ENCODE measurements around the gene STK32B.
"Not testable (repeated sequence)": the region's sequence is repeated elsewhere in the genome, so short reads cannot be mapped to it uniquely, and the experiment has no call there.

Gene STK32B

DNA sequence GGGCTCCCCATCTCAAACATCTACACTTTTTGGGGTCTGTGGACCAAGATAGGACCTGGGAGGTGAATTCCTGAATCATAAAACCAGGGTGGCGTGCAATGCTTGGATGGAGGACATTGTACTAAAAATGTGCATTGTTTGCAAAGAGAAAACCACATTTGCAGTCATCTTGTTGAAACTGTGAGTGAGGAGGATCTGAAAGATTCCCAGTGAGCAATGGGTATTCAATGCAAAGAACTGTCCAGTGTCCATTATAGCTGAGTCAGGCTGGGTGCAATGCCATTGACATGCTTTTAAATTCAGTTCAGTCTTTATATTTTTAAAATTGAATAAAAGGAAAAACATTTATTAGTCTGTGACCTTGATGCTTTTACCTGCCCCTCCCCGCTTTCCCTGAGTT, 215.7 kb downstream of the STK32B start:
- DNase-seq (ENCODE audit: low spot score): no peak

DNA sequence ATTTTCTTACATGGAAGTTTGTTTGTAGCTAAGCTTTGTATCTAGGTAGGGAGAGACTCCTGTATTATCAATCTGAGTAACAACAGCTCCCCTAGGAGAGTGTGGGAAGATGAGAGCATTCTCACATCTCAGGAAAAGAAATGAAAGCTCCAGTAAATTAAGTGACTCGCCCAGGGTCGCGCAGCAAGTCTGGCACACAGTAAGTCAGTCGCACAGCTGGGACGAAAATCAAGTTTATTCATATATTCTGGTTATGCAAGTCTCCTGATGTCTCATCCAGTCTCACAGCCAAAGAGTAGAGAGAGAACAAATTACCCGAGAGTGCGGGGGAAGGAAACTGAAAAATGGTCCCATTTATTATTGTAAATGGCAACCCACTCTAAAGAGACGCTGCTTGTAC, 216.1 kb downstream of the STK32B start:
- no peak for DNase-seq (ENCODE audit: low spot score)

DNA sequence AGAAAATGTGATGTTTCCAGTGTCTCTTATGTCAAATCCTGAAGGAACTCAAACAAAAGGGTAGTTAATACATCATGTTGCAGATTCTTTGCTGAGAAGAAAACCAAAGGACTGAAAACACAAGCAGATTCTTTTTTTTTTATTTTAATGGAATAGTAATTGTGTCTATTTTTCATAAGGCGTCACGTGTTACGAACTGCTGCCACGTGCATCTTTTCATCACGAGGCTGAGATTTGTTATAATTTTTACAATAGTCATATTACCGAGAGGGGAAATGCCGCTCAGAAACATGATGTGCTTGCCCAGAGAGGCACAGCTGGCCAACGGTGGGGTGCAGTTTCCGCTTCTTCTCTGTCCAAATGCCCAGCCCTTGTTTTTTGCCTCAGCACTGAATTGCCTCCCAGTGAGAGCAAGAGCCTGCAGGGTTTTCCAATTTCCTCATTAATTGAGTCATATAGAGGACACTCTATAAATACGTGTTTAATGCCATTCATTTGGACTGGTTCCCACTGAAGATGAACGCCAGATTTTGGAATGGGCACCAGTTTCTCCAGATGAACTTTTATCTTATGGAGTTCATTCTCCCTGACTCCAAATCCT, 225.3 kb downstream of the STK32B start:
- no peak for DNase-seq (ENCODE audit: low spot score)

GRCh38 chr4:5277079-5277478, 225.8 kb downstream of the STK32B start:
- DNase-seq (ENCODE audit: low spot score): no peak

GRCh38 chr4:5278213-5278612, 226.9 kb downstream of the STK32B start:
- DNase-seq (ENCODE audit: low spot score): no peak

DNA sequence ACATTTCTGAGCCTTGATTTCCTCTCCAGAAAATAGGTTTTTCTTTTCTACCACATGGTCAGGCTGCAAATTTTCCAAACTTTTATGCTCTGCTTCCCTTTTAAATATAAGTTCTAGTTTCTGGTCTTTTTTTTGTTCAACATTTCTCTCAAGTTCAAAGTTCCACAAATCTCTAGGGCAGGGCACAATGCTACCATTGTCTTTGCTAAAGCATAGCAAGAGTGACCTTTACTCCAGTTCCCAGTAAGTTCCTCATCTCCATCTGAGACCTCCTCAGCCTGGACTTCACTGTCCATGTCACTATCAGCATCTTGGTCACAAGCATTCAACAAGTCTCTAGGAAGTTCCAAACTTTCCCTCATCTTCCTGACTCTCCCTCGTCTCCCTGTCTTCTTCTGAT, 228.8 kb downstream of the STK32B start:
- DNase-seq (ENCODE audit: low spot score): not testable (repeated sequence)

DNA sequence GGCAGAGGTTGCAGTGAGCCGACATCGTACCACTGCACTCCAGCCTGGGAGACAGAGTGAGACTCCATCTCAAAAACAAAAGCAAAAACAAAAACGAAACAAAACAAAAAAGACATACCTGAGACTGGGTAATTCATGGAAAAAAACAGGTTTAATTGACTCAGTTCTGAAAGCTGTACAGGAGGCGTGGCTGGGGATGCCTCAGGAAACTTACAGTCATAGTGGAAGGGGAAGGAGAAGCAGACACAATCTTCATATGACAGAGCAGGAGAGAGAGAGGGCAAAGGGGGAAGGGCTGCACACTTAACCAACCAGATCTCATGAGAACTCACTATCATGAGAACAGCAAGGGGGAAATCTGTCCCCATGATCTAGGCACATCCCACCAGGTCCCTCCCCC, 229.5 kb downstream of the STK32B start:
- DNase-seq (ENCODE audit: low spot score): no peak

GRCh38 chr4:5283837-5284236, 232.6 kb downstream of the STK32B start:
- no peak for DNase-seq (ENCODE audit: low spot score)

DNA sequence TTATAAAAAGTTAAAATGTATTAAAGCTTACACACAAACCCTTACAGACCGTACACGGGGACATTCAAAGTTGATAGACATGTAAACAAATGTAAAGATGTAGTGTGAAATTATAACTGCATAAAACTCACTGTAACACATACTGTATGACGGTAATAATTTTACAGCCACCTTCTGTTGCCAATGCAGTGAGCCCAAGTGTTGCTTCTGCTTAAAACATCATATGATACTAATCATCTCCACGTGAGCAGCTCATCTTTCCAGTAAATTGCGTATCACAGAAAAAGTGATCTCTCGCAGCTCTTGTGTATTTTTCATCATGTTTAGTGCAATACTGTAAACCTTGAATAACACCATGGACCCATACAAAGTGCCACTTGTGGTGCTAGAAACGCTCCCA, 233.2 kb downstream of the STK32B start:
- no peak for DNase-seq (ENCODE audit: low spot score)

DNA sequence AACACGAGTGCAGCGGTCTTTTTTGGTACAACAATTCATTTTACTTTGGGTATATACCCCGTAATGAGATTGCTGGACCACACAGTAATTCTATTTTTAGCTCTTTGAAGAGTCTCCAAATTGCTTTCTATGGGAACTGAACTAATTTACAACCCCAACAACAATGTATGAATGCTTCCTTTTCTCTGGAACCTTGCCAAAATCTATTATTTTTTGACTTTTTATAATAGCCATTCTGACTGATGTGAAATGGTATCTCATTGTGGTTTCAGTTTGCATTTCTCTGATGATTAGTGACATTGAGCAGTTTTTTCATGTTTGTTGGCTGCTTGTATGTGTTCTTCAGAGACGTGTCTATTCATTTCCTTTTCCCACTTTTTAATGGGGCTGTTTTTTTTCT, 240.8 kb downstream of the STK32B start:
- no peak for DNase-seq (ENCODE audit: low spot score)

DNA sequence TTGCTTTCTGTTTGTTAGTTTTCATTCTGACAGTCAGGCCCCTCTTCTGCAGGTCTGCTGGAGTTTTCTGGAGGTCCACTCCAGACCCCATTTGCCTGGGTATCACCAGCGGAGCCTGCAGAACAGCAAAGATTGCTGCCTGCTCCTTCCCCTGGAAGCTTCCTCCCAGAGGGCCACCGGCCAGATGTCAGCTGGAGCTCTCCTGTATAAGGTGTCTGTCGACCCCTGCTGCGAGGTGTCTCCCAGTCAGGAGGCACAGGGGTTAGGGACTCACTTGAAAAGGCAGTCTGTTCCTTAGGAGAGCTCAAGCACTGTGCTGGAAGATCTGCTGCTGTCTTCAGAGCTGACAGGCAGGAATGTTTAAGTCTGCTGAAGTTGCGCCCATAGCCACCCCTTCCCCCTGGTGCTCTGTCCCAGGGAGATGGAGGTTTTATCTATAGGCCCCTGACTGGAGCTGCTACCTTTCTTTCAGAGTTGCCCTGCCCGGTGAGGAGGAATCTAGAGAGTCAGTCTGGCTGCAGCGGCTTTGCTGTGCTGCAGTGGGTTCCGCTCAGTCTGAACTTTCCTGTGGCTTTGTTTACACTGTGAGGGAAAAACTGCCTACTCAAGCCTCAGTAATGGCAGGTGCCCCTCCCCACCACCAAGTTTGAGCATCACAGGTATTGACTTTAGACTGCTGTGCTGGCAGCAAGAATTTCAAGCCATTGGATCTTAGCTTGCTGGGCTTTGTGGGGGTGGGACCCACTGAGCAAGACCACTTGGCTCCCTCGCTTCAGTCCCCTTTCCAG, 246.9 kb downstream of the STK32B start:
- DNase-seq (ENCODE audit: low spot score): not testable (repeated sequence)

DNA sequence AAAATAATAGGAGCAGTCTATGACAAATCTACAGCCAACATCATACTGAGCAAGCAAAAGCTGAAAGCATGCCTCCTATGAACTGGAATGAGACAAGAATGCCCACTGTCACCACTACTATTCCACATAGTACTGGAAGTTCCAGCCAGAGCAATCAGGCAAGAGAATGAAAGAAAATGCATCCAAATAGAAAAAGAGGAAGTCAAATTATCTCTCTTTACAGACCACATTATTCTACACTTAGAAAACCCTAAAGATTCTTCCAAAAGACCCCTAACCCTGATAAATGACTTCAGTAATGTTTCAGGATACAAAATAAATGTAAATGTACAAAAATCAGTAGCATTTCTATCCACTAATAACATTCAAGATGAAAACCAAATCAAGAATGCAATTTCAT, 249.0 kb downstream of the STK32B start:
- DNase-seq (ENCODE audit: low spot score): no peak

- DNase-seq (ENCODE audit: low spot score): no peak
Observed at GRCh38 chr4:5307928-5308327, 256.6 kb downstream of the STK32B start.

DNA sequence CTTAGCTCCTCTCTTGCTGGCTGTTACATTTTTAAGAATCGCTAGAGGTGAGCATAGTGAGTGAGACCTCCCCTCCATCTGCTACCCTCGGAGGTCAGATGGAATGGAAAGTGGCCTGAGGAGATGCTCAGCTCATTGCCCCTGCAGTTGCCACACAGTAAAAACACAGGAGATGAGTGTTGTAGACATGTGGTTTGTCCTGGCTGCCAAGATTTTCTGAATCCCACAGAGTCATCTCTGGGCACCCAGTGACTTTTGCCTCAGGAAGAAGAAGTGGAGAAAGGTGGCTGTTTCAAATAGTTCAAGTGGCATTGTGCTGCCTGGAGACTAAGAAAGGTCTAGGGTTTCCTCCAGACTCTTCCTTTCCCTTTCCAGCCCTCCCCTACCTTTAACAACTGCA, 271.0 kb downstream of the STK32B start:
- DNase-seq (ENCODE audit: low spot score): no peak

DNA sequence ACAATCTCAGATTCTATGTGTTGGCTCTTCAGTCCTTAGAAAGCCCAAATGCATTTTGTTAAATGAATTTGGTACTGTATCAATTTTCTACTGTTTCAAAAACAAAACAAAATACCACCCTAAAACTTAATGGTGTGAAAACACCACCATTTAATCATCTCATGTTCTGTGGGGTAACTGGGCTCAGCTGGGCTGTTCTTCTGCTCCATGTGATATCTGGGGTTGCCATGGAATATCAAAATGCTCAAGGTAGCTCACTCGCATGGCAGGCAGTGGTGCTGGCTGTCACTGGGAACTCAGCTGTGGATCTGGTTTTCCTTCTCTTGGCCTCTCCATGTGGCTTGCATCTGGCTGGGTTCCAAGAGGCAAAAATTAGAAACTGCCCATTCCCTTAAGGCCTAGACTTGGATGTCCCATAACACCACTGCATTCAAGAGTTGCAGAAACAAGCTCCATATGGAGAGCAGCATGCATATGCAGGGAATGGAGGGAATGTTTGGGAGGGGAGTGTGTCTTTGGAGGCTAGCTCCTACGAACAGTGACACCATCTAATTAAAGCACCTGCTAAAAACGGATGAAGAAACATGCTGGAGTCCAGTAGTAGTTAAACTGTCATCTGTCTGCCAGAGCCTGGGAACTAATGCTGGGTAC, 279.2 kb downstream of the STK32B start:
- DNase-seq (ENCODE audit: low spot score): no peak

- no peak for DNase-seq (ENCODE audit: low spot score)
Observed at GRCh38 chr4:5337731-5338130, 286.5 kb downstream of the STK32B start.

DNA sequence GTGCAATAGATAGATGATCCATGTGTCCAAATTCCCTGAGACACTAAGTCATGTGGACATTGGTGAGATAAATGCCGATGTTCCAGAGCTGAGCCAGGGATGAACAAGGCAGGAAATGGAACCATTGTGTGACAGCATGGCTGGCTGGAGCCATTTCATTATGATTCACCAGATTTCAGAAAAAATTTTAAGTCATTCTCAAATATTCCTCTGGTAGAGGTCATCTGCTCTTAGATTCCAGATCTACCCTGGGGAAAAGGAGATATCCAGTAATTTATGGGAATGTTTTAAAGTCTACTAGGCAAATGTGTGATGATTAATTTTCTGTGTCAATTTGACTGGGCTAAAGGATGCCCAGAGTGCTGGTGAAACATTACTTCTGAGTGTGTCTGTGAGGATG, 287.3 kb downstream of the STK32B start:
- no peak for DNase-seq (ENCODE audit: low spot score)

DNA sequence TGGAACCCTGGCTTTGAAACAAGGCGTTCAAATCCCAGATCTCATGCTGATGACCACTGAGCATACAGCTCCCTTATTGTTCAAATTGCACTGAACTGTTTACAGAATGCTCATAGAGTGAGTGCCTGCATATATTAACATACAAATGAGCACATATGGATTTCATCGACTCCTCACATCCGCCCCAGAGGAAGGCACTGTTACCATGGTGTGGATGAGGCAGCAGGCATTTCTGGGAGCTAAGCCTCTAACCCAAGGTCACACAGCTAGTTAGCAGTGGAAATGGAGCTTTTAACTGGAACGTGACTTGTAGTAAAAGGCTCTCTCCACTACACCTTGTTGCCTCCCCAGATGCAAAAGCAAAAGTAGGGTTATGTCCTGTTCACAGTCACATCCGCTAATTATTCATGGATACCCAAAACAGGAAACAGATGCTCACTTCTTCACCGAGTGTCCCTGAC, 289.7 kb downstream of the STK32B start:
- DNase-seq (ENCODE audit: low spot score): no peak

GRCh38 chr4:5341526-5341925, 290.2 kb downstream of the STK32B start:
- no peak for DNase-seq (ENCODE audit: low spot score)

DNA sequence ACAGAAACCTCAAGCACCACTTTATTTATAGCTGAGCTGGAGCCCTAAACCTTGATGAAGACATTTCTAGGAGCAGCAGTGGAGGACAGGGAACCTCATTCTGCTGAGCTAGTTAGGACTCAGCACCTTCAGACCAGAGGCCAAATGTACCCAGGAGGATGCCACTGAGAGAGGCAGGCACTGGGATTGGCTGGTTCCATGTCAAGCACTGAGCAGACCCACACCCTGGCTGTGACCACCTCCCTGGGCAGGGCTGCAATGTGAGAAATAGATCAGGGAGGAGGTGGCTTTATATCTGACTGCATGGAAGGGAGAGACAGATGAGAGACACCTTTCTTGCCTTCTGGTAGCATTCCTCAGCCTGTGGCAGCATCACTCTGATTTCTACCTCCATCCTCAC, 304.6 kb downstream of the STK32B start:
- no peak for DNase-seq (ENCODE audit: low spot score)

DNA sequence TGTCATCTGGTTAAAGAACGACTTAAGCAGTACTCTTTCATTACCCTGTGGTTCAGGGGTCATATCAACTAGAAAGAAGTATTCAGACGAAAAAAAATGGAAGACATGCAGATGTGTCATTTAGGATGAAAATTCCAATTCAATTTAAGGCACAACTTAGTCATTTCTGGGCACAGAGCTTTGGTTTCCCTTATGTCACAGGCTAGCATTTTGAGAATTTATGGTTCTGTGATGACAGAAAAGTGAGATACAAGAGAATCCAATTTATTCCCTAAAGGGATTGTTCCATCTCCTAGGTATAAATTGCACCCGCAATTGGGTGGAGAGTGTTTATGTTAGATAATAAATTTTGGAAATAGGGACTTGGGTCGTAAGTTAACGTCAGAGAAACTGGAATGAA, 306.6 kb downstream of the STK32B start:
- no peak for DNase-seq (ENCODE audit: low spot score)

GRCh38 chr4:5361968-5362367, 310.7 kb downstream of the STK32B start:
- no peak for DNase-seq (ENCODE audit: low spot score)

DNA sequence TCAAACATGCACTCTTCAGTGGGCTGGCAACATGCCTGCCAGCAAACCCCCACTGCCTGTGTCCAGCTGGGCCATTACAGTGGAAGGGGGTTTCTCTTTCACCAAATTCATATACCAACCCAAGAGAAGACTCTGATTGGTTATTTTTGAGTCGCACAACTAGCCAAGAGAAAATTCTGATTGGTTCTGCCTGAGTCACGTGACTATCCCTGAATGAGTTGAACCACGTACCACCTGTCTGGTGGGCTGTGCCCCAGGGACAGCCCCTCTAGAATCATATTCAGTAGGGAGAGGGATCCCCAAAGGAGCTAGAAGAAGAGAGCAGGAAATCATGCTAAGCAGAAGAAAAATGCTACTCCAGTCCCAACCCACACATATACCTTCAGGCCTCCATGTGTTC, 313.1 kb downstream of the STK32B start:
- no peak for DNase-seq (ENCODE audit: low spot score)

Measured in SW480 (cell line).